T-helper 2 cell (primary cell): ENCODE data around the gene CNBP.
"Not testable (repeated sequence)": the region's sequence is repeated elsewhere in the genome, so short reads cannot be mapped to it uniquely, and the experiment has no call there.

Source experiments
- DNase-seq, 5 experiments: peaks; one replicate each; pipeline versions ENCODE4 v3.0.0 to v3.0.0-alpha.2; 2012 to 2022

The CNBP gene

DNA sequence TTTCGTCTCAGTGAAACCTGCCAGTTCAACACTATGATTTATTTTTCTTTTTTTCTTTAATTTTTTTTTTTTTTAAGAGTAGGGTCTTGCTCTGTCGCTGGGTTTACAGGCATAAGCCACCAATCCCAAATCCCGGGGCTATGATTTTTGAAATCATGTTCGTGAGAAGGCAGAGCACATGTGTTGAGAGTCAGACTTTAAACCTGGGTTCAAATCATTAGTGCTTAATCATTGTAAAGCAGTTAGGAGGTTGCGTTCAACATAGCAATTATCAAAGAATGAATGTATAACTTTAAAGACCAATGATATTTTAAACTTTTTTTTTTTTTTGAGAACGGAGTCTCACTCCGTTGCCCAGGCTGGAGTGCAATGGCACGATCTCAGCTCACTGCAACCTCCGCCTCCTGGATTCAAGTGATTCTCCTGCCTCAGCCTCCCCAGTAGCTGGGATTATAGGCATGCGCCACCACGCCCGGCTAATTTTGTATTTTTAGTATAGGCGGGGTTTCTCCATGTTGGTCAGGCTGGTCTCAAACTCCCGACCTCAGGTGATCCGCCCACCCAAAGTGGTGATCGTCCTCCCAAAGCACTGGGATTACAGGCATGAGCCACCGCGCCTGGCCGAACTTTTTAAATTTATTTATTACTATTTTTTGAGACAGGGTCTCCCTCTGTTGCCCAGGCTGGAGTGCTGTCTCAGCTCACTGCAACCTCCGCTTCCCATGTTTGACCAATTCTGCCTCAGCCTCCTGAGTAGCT, 1.3 kb upstream of the CNBP start:
- not testable (repeated sequence) for DNase-seq

DNA sequence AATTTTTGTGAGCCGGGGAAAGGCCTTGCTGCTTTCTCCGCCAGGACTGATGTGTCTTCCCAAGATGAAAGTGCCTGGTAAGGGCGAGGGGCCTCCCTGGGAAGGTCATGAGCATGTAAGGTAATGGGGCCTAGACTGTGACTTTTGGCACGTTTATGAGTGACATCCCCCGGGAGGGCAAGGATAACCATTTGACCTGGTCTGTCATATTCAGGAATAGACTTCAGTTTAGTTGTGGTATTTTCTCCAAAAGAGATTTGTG, 631 bp upstream of the CNBP start:
- peak in 1 of 5 experiments; percentile 7 for DNase-seq

DNA sequence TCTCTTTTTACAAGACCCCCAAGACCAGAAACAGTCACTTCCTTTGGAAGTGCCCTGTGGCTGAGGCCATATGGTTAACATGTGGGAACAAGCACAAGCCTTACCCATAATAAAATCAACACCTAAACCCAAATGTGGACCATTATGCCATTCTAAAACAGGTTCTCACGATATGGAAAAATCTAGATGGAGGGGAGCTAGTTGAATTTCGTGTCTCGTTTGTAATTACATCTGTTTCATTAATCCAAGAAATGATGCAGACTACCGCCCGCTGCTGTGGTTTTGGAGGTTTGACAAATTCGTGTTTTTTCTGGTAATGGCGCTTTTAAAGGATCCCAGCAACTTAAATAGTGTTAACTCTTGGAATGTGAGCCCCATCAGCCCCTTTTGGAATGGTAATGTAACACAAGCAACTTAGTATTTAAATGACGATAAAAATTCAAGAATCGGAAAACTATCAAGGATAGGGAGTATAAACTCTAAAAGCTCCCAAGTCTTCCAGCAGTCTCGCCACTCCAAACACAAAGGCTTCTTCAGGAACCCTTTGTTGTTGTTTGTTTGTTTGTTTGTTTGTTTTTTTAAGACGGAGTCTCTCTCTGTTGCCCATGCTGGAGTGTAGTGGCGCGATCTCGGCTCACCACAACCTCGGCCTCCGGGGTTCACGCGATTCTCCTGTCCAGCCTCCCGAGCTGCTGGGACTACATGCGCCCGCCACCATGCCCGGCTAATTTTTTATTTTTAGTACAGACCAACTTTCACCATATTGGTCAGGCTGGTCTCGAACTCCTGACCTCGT, 1.1 kb downstream of the CNBP start:
- DNase-seq, result peak in 3 of 5 experiments; percentile 13 to 49 (median 33)

DNA sequence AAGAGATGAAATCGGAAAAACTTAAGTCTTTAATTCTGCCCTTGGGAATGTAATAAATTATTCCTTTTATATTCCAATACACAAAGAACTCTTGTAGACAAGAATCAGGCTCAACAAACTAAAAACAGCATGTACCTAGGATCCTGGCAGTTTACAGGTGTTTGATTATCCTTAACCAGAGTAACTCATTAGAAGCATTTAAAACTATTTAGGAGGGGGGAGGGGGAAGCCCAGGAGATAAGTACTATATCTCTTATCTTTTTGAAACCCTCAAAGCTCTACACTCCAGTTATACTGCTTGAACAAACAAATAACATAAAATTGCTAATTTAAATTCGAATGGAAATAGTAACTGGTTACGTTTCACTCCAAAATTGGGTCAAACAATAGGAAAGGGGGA, 1.9 kb downstream of the CNBP start:
- no peak for DNase-seq

DNA sequence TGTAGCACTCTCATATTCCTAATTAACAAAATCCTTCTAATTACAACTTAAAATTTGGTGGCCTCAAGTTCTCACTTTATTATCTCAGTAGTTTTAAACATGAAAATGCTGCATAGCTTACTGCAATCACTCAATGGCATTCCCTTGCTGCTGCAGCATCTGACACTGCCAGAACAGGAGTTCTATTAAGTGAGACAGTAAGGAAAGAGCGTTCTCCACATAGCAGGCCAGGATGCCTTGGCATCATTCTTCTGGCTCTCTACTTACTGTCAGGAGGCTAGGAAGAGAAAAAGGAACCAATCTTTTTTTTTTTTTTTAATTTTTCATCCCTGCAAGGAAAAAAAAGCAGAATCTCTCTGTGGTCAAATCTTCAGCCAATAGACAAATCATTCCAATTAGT, 3.2 kb downstream of the CNBP start:
- DNase-seq, result no peak

GRCh38 chr3:129176051-129176450, 7.6 kb downstream of the CNBP start:
- no peak for DNase-seq

- DNase-seq, result no peak
These were observed 10.0 kb downstream of the CNBP start for GRCh38 chr3:129173725-129174124.

DNA sequence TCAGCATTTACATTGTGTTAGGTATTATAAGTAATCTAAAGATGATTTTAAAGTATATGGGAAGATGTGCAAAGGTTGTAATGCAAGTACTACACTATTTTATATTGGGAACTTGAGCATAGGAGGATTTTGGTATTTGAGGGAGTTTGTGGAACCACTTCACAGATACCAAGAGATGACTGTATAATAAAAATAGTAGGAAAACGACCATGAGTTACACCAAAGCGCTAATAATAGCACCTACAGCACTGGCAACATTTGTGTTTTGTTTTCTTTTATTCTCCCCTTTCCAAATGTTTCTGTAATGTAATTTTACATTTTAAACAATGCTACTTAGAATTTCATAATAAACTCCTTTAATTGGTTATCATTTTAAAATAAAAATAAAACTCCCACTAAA, 10.5 kb downstream of the CNBP start:
- no peak for DNase-seq

DNA sequence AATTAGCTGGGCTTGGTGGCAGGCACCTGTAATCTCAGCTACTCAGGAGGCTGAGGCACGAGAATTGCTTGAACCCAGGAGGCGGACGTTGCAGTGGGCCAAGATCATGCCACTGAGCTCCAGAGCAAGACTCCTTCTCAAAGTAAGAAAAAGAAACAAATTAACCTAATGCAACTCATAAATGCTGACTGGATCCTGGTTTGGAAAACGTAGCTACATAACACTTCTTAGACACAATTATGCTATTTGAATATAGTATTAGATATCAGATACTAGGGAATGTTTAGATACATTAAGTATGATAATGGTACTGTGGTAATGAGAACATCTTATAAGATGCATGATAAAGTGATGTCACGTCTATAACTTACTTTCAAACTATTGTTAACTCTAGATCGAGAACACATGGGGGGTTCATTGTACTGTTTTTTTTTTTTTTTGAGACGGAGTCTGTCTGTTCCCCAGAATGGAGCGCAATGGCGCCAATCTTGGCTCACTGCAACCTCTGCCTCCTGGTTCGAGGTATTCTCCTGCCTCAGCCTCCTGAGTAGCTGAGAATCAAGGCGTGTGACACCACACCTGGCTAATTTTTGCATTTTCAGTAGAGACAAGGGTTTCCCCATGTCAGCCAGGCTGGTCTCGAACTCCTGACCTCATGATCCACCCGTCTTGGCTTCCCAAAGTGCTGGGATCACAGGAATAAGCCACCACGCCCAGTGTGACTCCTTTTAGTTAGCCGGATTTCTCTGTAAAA, 16.9 kb downstream of the CNBP start:
- no peak for DNase-seq

- not testable (repeated sequence) for DNase-seq
These were observed 18.1 kb downstream of the CNBP start for GRCh38 chr3:129165594-129165993.

- DNase-seq, result no peak
These were observed 19.2 kb downstream of the CNBP start for GRCh38 chr3:129164500-129164899.

DNA sequence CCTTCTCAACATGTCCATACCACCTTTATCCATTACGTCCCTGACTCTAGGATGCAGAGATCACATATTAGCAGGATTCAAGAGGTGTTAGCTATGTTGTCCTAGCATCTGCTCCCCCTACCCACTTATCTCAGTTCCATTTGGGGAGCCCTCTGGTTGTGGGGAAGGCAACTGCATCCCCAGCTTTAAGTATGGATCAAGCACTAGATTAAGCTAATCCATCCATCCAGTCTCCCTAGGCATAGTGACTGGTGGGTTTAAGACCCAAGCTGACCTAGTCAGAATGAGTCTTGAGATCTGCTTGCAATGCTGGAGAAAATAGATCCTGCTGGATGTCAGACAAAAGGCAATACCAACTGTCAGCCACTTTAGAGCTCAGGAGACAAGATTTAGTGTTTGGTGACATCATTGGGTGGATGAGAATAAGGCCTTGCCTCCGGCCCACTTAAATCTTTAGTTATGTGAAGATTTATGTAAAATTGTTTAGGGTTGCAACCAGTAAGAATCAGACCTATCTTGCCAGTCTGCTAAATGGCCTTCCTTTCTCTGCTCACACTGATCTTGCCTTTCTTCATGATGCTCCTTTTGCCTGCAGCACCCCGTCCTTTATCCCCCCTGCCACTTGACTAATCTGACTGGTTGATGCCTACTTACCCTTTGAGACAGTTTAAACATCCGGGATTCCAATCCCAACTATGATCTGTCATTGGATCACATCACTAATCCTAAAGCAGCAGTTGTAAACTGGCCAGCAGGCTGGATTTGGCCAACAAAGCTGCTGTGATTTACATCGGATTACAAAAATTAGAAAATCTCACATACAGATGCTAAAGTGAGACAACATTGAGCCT, 20.7 kb downstream of the CNBP start:
- no peak for DNase-seq

GRCh38 chr3:129161860-129162271, 21.8 kb downstream of the CNBP start:
- DNase-seq, result peak in 2 of 5 experiments; percentile 13 to 49

DNA sequence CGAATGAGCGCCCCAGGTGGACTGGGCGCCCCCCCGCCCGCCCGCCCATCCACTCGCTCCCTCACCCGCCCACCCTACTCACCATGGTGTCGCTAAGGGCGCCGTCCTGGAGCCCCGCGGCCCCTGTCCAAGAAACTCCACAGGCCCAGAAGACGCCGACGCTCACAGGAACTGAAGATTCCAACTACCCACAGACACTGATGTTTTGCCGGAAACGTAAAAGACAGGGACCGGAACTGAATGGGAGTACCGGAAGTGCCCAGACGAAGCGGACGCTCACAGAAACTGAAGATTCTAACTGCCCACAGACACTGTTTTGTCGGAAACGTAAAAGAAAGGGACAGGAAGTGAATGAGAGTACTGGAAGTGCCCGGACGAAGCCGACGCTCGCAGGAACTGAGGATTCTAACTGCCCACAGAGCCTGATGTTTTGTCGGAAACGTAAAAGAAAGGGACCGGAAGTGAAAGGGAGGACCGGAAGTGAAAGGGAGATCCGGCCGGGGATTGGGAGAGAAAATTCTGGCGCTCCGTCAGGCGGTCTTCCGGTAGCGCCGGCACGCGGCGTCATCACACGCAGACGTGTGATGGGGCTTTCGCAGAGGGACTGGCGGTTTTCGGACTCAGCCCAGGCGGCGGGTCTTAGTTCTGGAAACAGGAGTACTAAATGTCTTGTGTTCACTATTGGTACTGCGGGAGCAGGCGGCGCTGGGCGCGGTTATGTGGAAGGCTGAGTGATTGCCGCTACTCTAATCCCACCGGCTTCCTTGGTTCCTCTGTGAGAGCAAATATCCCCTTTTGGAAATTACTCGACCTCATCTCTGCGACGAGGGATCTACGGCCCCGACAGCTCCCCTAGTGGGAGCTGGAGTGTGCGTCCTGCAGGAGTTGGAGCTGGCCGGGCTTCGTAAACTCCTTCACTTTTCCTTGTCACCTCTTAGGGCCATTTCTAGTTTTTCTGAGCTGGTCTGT, 22.5 kb downstream of the CNBP start, which contains the start of gene ISY1:
Gene ISY1, minus strand, starts transcription at position 173 of the 969 bp plus-strand sequence. Its CDS starts 88 bp downstream, at position 85.
- peak; percentile 65 to 98 (median 82) for DNase-seq

- DNase-seq, result no peak
These were observed 38.9 kb downstream of the CNBP start for GRCh38 chr3:129144786-129145185.

- DNase-seq, result not testable (repeated sequence)
These were observed 42.7 kb downstream of the CNBP start for GRCh38 chr3:129141011-129141410.

- DNase-seq, result no peak
These were observed 43.8 kb downstream of the CNBP start for GRCh38 chr3:129139911-129140310.

DNA sequence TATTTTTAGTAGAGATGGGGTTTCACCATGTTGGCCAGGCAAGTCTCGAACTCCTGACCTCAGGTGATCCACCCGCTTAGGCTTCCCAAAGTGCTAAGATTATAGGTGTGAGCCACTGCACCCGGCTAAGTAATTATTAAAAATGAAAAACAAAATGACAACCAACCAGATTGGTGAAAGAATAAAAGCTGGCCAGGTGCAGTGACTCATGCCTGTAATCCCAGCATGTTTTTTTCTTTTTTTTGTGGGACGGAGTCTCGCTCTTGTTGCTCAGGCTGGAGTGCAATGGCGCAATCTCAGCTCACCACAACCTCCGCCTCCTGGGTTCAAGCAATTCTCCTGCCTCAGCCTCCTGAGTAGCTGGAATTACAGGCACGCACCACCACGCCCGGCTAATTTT, 47.4 kb downstream of the CNBP start:
- DNase-seq, result not testable (repeated sequence)

GRCh38 chr3:129132097-129132866, 51.4 kb downstream of the CNBP start:
- DNase-seq, result no peak

DNA sequence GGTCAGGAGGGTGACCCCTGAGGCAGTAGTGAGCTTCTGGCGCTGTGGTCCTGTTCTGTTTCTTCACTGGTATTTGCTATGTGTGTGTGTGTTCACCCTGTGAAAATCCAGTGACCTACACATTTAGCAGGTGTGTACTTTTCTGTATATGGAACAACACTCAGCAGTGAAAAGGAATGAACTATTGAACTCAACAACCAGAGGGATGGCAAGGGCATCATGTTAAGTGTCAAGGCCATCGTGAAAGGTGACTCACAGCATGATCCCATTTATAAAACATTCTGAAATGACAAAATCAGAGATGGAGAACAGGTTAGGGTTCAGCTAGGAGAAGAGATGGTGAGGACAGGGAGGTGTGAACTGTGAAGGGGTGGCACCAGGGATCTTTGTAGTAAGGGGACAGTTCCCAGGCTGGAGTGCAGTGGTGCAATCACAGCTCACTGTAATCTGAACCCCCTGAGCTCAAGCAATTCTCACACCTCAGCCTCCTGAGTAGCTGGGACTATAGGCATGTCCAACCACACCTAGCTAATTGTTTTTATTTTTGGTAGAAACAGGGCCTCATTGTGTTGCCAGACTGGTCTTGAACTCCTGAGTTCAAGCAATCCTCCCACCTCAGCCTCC, 52.1 kb downstream of the CNBP start:
- no peak for DNase-seq
